ENCODE data around the gene RALGAPA1.

DNA sequence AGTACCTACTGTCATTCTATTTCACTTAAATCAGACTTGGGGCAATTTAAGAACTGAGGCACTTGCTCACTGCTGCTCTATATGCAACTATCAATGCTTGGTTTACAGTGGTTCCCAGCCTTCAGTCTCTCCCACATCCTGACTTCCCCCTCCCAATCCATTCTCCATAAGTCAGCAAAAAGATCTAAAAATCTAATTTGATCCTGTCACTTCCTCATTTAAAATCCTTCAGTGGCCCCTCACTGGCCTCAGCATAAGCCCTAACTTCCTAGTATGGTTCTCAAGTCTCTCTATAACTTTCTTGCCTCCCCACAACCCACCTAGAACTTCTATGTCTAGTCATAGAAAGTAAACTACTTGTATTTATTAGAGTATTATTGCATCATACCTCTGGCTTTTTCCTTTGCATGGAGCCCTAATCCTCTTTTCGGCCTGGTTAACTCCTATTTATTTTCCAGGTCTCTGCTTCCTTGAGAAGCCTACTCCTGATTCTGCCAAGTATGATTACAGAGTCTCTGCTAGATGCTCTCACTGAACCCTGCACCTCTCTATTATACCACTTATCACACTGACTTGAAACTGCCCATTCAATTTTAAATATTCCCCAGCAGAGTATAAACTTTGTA, 130.6 kb downstream of the RALGAPA1 start:
- no peak for TF ChIP-seq POLR2A (IDR thresholded peaks at IDR 0.05; ENCODE audit: extremely low read depth, insufficient read length)
- TF ChIP-seq, protein P1, sequence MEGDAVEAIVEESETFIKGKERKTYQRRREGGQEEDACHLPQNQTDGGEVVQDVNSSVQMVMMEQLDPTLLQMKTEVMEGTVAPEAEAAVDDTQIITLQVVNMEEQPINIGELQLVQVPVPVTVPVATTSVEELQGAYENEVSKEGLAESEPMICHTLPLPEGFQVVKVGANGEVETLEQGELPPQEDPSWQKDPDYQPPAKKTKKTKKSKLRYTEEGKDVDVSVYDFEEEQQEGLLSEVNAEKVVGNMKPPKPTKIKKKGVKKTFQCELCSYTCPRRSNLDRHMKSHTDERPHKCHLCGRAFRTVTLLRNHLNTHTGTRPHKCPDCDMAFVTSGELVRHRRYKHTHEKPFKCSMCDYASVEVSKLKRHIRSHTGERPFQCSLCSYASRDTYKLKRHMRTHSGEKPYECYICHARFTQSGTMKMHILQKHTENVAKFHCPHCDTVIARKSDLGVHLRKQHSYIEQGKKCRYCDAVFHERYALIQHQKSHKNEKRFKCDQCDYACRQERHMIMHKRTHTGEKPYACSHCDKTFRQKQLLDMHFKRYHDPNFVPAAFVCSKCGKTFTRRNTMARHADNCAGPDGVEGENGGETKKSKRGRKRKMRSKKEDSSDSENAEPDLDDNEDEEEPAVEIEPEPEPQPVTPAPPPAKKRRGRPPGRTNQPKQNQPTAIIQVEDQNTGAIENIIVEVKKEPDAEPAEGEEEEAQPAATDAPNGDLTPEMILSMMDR (IDR thresholded peaks at IDR 0.05; ENCODE audit: low read depth, low read length), result no peak
- TF ChIP-seq MYC (IDR thresholded peaks at IDR 0.05; ENCODE audit: low read depth, low read length), result no peak
- TF ChIP-seq, protein P2, sequence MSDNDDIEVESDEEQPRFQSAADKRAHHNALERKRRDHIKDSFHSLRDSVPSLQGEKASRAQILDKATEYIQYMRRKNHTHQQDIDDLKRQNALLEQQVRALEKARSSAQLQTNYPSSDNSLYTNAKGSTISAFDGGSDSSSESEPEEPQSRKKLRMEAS (IDR thresholded peaks at IDR 0.05; ENCODE audit: low read depth, low read length), result no peak

All from NB4 (cell line).